ENCODE measurements around the gene TMUB1.

- TF ChIP-seq, protein P1, sequence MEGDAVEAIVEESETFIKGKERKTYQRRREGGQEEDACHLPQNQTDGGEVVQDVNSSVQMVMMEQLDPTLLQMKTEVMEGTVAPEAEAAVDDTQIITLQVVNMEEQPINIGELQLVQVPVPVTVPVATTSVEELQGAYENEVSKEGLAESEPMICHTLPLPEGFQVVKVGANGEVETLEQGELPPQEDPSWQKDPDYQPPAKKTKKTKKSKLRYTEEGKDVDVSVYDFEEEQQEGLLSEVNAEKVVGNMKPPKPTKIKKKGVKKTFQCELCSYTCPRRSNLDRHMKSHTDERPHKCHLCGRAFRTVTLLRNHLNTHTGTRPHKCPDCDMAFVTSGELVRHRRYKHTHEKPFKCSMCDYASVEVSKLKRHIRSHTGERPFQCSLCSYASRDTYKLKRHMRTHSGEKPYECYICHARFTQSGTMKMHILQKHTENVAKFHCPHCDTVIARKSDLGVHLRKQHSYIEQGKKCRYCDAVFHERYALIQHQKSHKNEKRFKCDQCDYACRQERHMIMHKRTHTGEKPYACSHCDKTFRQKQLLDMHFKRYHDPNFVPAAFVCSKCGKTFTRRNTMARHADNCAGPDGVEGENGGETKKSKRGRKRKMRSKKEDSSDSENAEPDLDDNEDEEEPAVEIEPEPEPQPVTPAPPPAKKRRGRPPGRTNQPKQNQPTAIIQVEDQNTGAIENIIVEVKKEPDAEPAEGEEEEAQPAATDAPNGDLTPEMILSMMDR (IDR thresholded peaks at IDR 0.05), result no peak
- TF ChIP-seq POLR2A (IDR thresholded peaks at IDR 0.05) (no peak), POLR2AphosphoS5 (IDR thresholded peaks at IDR 0.05) (no peak)
These were observed 887 bp downstream of the TMUB1 start for GRCh38 chr7:151082141-151083070.

All from gastroesophageal sphincter (tissue), 3 donors.